Amniotic epithelial cell (primary cell): Measurements from ENCODE around the gene CNN2.

ENCODE experiments used
- DNase-seq: peaks from one replicate; pipeline ENCODE4 v3.0.0-alpha.2; 2010; ENCODE audit warnings: low read depth

The CNN2 gene

GRCh38 chr19:995051-995827, 31.2 kb upstream of the CNN2 start:
- no peak for DNase-seq

GRCh38 chr19:996051-996838, 30.2 kb upstream of the CNN2 start:
- DNase-seq, result no peak

GRCh38 chr19:998064-998463, 28.3 kb upstream of the CNN2 start:
- DNase-seq, result no peak

GRCh38 chr19:999379-999719, 27.1 kb upstream of the CNN2 start:
- no peak for DNase-seq

- DNase-seq, result peak; percentile 21
Observed at GRCh38 chr19:1000095-1000494, 26.3 kb upstream of the CNN2 start, which contains the start of gene GRIN3B. Gene GRIN3B (plus strand): TSS chr19:1000419. CDS start chr19:1000438, 19 bp downstream.

- no peak for DNase-seq
Observed at GRCh38 chr19:1000591-1001537, 25.5 kb upstream of the CNN2 start.

GRCh38 chr19:1001538-1002166, 24.8 kb upstream of the CNN2 start:
- DNase-seq, result no peak

- DNase-seq, result no peak
Observed at GRCh38 chr19:1002600-1002999, 23.8 kb upstream of the CNN2 start.

GRCh38 chr19:1003283-1003682, 23.1 kb upstream of the CNN2 start:
- DNase-seq, result no peak

GRCh38 chr19:1004204-1004802, 22.1 kb upstream of the CNN2 start:
- no peak for DNase-seq

- no peak for DNase-seq
Observed at GRCh38 chr19:1004803-1005664, 21.4 kb upstream of the CNN2 start.

- no peak for DNase-seq
Observed at GRCh38 chr19:1006711-1007398, 19.6 kb upstream of the CNN2 start.

- DNase-seq, result no peak
Observed at GRCh38 chr19:1007399-1008251, 18.8 kb upstream of the CNN2 start.

GRCh38 chr19:1008268-1009040, 18.0 kb upstream of the CNN2 start:
- no peak for DNase-seq

GRCh38 chr19:1009041-1009980, 17.1 kb upstream of the CNN2 start:
- peak; percentile 80 for DNase-seq

- no peak for DNase-seq
Observed at GRCh38 chr19:1009981-1010538, 16.3 kb upstream of the CNN2 start.
